ENCODE data around the gene C10orf95. TPM values are rescaled to one million over a fixed set of nuclear protein-coding genes. Genes with fewer than 3 reads are reported as not detected.
"Not testable (repeated sequence)": the region's sequence is repeated elsewhere in the genome, so short reads cannot be mapped to it uniquely, and the experiment has no call there.

C10orf95 gene
- total RNA-seq, 1 donor from 2014 or later, result 5.7 TPM

DNA sequence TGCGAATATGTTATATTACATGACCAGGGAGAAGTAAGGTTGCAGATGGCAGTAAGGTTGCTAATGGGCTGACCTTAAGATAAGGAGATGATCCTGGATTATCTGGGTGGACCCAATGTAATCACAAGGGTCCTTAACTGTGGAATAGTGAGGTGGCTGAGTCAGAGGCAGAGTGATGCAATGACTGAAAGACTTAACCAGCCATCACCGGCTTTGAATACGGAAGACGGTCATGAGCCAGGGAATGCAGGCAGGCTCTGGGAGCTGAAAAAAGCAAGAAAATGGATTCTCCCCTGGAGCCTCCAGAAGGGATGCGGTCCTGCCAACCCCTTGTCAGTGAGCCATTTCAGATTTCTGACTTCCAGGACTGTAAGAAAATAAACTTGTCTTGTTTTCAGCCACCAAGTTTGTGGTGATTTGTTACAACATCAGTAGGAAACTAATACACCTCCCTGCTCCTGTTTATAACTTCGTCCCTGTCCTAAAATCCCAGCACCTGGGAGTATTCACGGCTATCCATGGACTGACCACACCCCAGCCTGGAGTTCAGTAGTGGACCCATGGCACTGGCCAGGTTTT, 4.6 kb upstream of the C10orf95 start:
- H3K27me3 ChIP-seq (ENCODE audit: low read depth), result no peaks in the 10 kb centered on the region
- no peak overlapping the region for H3K4me3 ChIP-seq
- peaks cover 61% of the 10 kb centered on the region for H3K4me1 ChIP-seq
- TF ChIP-seq, protein P1, sequence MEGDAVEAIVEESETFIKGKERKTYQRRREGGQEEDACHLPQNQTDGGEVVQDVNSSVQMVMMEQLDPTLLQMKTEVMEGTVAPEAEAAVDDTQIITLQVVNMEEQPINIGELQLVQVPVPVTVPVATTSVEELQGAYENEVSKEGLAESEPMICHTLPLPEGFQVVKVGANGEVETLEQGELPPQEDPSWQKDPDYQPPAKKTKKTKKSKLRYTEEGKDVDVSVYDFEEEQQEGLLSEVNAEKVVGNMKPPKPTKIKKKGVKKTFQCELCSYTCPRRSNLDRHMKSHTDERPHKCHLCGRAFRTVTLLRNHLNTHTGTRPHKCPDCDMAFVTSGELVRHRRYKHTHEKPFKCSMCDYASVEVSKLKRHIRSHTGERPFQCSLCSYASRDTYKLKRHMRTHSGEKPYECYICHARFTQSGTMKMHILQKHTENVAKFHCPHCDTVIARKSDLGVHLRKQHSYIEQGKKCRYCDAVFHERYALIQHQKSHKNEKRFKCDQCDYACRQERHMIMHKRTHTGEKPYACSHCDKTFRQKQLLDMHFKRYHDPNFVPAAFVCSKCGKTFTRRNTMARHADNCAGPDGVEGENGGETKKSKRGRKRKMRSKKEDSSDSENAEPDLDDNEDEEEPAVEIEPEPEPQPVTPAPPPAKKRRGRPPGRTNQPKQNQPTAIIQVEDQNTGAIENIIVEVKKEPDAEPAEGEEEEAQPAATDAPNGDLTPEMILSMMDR (IDR thresholded peaks at IDR 0.05), result no peak
- intact Hi-C loops (cut with DNase I), result no loop called here
- H3K9me3 ChIP-seq, result no peaks in the 10 kb centered on the region
- no peaks in the 10 kb centered on the region for H3K36me3 ChIP-seq
- ATAC-seq, result peak; percentile 74 to 83
- peak; percentile 61 for DNase-seq
- peak overlapping the region; percentile 76 for H3K27ac ChIP-seq

DNA sequence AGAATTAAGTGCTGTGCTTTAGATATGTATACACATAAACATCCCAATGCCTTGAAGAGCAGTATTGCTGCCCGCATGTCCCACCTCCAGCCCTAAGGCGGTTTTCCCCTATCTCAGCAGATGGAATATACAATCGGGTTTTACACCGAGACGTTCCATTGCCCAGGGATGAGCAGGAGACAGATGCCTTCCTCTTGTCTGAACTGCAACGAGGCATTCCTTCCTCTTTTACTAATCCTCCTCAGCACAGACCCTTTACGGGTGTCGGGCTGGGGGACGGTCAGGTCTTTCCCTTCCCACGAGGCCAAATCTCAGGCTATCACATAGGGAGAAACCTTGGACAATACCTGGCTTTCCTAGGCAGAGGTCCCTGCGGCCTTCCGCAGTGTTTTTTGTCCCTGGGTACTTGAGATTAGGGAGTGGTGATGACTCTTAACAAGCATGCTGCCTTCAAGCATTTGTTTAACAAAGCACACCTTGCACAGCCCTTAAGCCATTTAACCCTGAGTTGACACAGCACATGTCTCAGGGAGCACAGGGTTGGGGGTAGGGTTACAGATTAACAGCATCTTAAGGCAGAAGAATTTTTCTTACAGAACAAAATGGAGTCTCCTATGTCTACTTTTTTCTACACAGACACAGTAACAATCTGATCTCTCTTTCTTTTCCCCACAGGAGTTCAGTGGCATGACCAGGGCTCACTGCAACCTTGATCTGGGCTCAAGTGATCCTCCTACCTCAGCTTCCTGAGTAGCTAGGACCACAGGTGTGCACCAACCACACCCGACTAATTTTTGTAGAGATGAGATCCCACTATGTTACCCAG, 3.5 kb upstream of the C10orf95 start:
- ATAC-seq, result peak in 1 of 2 donors; percentile 49
- H3K4me3 ChIP-seq; H3K9me3 ChIP-seq; DNase-seq; intact Hi-C loops (cut with DNase I); H3K36me3 ChIP-seq; H3K27me3 ChIP-seq (ENCODE audit: low read depth): not testable (repeated sequence)
- Histone ChIP-seq H3K27ac (peak overlapping the region; percentile 76), H3K4me1 (peaks cover 57% of the 10 kb centered on the region)

DNA sequence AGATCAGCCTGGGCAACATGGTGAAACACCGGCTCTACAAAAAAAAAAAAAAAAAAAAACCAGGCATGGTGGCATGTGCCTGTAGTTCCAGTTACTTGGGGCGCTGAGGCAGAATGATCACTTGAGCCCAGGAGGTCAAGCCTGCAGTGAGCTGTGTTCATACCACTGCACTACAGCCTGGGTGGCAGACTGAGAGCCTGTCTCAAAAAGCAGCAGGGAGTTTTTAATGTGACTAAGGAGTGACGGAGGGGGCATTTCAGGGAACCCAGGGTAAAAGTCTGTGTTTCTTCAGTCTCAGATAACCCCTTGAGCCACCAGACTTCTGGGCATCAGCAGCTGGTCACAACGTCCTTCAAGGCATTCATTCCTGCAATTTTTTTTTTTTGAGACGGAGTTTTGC, 2.2 kb upstream of the C10orf95 start:
- TF ChIP-seq, protein P1 (IDR thresholded peaks at IDR 0.05), result no peak
- DNase-seq (no peak), ATAC-seq (no peak)
- no peaks in the 10 kb centered on the region for H3K27me3 ChIP-seq (ENCODE audit: low read depth)
- peaks cover 57% of the 10 kb centered on the region for H3K4me1 ChIP-seq
- no peaks in the 10 kb centered on the region for H3K36me3 ChIP-seq
- H3K9me3 ChIP-seq, result no peaks in the 10 kb centered on the region
- H3K27ac ChIP-seq, result peak overlapping the region; percentile 76
- intact Hi-C loops (cut with DNase I), result no loop called here
- no peak overlapping the region for H3K4me3 ChIP-seq

DNA sequence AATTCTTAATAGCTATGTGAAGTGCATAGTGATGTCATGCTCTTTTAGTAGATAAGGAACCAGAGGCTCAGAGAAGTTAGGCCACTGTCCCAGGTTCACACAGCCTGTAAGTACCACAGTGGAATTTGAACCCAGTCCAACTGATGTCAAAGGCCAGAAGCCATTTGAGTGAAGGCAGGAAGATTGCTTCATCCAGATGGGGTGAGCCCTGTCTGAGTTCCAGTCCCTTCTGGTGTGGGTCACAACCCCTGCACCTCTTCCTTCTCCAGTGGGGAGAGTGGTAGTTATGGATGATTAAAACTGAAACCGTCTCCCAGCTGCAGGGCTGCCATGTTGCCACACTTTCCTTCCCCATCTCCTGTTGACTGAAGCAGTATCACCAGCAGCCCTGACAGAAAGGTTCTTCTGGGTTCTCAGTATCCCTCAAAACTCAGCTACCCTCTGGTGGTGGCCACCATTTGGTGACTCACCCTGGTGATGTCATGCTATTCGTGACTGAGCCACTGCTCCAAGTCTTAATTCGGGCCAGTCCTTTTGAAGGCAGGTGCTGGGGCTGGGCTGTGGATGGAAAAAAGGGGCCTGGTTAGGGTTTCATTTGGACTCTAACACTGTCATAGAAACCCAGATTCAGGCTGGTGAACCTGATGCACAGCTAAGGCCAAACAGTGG, 1.5 kb upstream of the C10orf95 start:
- peak overlapping the region; percentile 76 for H3K27ac ChIP-seq
- DNase-seq (peak; percentile 71), ATAC-seq (peak; percentile 10 to 33)
- H3K36me3 ChIP-seq, result no peaks in the 10 kb centered on the region
- no peak overlapping the region for H3K4me3 ChIP-seq
- intact Hi-C loops (cut with DNase I), result no loop called here
- no peaks in the 10 kb centered on the region for H3K9me3 ChIP-seq
- TF ChIP-seq, protein P1 (IDR thresholded peaks at IDR 0.05), result no peak
- no peaks in the 10 kb centered on the region for H3K27me3 ChIP-seq (ENCODE audit: low read depth)
- peaks cover 57% of the 10 kb centered on the region for H3K4me1 ChIP-seq

DNA sequence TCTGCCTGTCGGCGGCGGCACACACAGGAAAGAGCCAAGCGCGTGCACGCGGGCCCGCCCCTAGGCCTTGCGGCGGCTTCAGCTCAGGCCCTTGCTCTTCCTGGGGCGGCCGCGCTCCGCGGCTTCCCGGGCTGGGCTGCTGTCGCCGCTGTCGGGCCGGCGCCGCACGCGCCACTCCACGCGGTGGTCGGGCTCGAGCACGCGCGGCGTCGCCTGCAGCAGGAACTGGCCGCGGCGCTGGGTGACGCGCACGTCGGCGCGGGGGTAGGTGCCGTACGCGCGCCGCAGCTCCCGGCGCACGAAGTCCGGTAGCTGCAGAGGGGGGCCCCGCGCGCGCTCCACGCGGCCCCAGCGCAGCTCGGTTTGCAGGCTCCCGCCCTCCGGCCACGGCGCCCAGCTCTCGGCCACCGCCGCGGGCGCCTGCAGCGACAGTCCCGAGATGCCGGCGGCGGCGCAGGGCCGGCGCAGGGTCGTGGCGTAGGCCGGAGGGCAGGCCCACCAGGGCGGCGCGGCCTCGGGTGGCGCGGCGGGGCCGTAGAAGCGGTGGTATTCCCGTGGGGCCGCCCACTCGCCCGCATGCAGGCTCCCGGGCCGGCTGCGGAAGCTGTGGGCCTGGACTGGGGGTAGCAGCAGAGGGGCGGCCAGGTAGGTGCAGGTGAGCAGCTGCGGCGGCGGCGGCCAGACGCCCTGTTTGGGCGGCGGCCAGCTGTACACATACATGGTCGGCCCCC, 804 bp downstream of the C10orf95 start:
- TF ChIP-seq, protein P1 (IDR thresholded peaks at IDR 0.05), result no peak
- Histone ChIP-seq H3K27me3 (ENCODE audit: low read depth) (no peaks in the 10 kb centered on the region), H3K36me3 (no peaks in the 10 kb centered on the region), H3K4me3 (peak overlapping the region; percentile 69), H3K27ac (peak overlapping the region; percentile 83), H3K4me1 (peaks cover 46% of the 10 kb centered on the region), H3K9me3 (no peaks in the 10 kb centered on the region)
- DNase-seq (peak; percentile 94), ATAC-seq (peak; percentile 91 to 94)
- intact Hi-C loops (cut with DNase I), result no loop called here

All from lower lobe of right lung (tissue), 2 donors.